ENCODE data around the gene NUP214. TPM values are rescaled to one million over a fixed set of nuclear protein-coding genes. Genes with fewer than 3 reads are reported as not detected.

Gene NUP214
- total RNA-seq, 1 donor from 2014 or later = 32.6 TPM

GRCh38 chr9:131220485-131220884 is 95.1 kb downstream of the NUP214 start:
- no peak for DNase-seq (ENCODE audit: low spot score)
- Mint-ChIP-seq H3K27ac (ENCODE audit: unreplicated experiment) (no peak overlapping the region), H3K36me3 (ENCODE audit: low read depth) (peaks cover 9% of the 10 kb centered on the region), H3K9me3 (ENCODE audit: low read depth) (no peaks in the 10 kb centered on the region), H3K27me3 (ENCODE audit: low read depth) (no peaks in the 10 kb centered on the region), H3K4me3 (ENCODE audit: unreplicated experiment) (no peak overlapping the region), H3K4me1 (ENCODE audit: low read depth) (peaks cover 17% of the 10 kb centered on the region)
- TF ChIP-seq, protein P1, sequence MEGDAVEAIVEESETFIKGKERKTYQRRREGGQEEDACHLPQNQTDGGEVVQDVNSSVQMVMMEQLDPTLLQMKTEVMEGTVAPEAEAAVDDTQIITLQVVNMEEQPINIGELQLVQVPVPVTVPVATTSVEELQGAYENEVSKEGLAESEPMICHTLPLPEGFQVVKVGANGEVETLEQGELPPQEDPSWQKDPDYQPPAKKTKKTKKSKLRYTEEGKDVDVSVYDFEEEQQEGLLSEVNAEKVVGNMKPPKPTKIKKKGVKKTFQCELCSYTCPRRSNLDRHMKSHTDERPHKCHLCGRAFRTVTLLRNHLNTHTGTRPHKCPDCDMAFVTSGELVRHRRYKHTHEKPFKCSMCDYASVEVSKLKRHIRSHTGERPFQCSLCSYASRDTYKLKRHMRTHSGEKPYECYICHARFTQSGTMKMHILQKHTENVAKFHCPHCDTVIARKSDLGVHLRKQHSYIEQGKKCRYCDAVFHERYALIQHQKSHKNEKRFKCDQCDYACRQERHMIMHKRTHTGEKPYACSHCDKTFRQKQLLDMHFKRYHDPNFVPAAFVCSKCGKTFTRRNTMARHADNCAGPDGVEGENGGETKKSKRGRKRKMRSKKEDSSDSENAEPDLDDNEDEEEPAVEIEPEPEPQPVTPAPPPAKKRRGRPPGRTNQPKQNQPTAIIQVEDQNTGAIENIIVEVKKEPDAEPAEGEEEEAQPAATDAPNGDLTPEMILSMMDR (IDR thresholded peaks at IDR 0.05) = no peak

DNA sequence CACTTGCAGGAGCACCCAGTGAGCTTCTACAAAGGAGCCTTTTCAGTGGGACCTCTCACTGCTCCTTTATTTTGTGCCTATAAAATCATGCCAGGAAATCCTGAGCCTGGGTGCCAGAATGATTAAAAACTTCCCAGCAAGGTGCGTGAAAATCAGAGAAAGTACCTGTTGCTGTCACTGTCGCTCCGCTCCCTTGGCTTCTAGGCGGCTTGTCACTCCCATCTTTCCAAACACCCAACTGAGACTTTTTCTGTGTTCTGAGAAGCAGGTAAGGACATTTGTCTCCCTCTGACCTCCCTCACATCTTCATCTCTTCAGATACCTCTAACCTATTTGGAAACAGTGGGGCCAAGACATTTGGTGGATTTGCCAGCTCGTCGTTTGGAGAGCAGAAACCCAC is 97.1 kb downstream of the NUP214 start:
- H3K27ac Mint-ChIP-seq (ENCODE audit: unreplicated experiment) = no peak overlapping the region
- TF ChIP-seq, protein P1 (IDR thresholded peaks at IDR 0.05) = no peak
- H3K27me3 Mint-ChIP-seq (ENCODE audit: low read depth) = no peaks in the 10 kb centered on the region
- peaks cover 28% of the 10 kb centered on the region for H3K4me1 Mint-ChIP-seq (ENCODE audit: low read depth)
- no peak for DNase-seq (ENCODE audit: low spot score)
- H3K4me3 Mint-ChIP-seq (ENCODE audit: unreplicated experiment) = no peak overlapping the region
- H3K36me3 Mint-ChIP-seq (ENCODE audit: low read depth) = peaks cover 9% of the 10 kb centered on the region
- no peaks in the 10 kb centered on the region for H3K9me3 Mint-ChIP-seq (ENCODE audit: low read depth)

DNA sequence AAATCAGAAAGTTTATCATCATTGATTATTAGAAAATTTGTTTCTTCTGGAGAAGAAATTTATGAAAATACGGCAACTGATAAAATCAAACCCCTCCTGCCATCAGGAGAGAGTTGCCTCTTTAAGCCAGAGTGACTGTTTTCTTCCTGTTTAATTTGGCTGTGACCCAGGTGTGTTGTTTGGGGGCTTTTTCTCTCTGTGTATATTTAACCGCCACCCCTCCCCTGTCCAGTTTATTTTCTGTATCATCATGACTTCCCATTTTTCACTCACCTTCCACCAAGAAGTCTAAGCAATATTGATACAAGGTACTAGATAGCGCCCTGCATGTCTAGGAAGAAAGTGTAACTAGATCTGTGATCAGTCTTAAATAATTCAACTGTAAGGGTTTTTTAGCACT is 100.8 kb downstream of the NUP214 start:
- Mint-ChIP-seq H3K9me3 (ENCODE audit: low read depth) (no peaks in the 10 kb centered on the region), H3K27me3 (ENCODE audit: low read depth) (no peaks in the 10 kb centered on the region), H3K4me3 (ENCODE audit: unreplicated experiment) (no peak overlapping the region), H3K4me1 (ENCODE audit: low read depth) (peaks cover 27% of the 10 kb centered on the region), H3K27ac (ENCODE audit: unreplicated experiment) (peak overlapping the region; percentile 3), H3K36me3 (ENCODE audit: low read depth) (peaks cover 15% of the 10 kb centered on the region)
- DNase-seq (ENCODE audit: low spot score) = no peak
- TF ChIP-seq, protein P1 (IDR thresholded peaks at IDR 0.05) = no peak

- TF ChIP-seq, protein P1 (IDR thresholded peaks at IDR 0.05) = no peak
- Mint-ChIP-seq H3K27ac (ENCODE audit: unreplicated experiment) (no peak overlapping the region), H3K4me1 (ENCODE audit: low read depth) (peaks cover 27% of the 10 kb centered on the region), H3K4me3 (ENCODE audit: unreplicated experiment) (no peak overlapping the region), H3K36me3 (ENCODE audit: low read depth) (peaks cover 20% of the 10 kb centered on the region), H3K27me3 (ENCODE audit: low read depth) (no peaks in the 10 kb centered on the region), H3K9me3 (ENCODE audit: low read depth) (no peaks in the 10 kb centered on the region)
- DNase-seq (ENCODE audit: low spot score) = no peak
Measured at GRCh38 chr9:131227112-131227958, 101.9 kb downstream of the NUP214 start.

GRCh38 chr9:131227959-131228460 is 102.6 kb downstream of the NUP214 start:
- H3K4me1 Mint-ChIP-seq (ENCODE audit: low read depth) = peaks cover 27% of the 10 kb centered on the region
- no peaks in the 10 kb centered on the region for H3K27me3 Mint-ChIP-seq (ENCODE audit: low read depth)
- H3K27ac Mint-ChIP-seq (ENCODE audit: unreplicated experiment) = no peak overlapping the region
- peaks cover 20% of the 10 kb centered on the region for H3K36me3 Mint-ChIP-seq (ENCODE audit: low read depth)
- TF ChIP-seq, protein P1 (IDR thresholded peaks at IDR 0.05) = no peak
- no peak for DNase-seq (ENCODE audit: low spot score)
- no peaks in the 10 kb centered on the region for H3K9me3 Mint-ChIP-seq (ENCODE audit: low read depth)
- H3K4me3 Mint-ChIP-seq (ENCODE audit: unreplicated experiment) = no peak overlapping the region
